Mesenchymal stem cell (in vitro differentiated cells and primary cell): ENCODE results near the gene MADD.

Experiments used
- DNase-seq: peaks from one replicate; pipeline ENCODE4 v3.0.0-alpha.2; 2013
- H2AFZ ChIP-seq: one replicate; pipeline ENCODE4 v1.6.1; 2013; ENCODE audit warnings: low read depth, mild to moderate bottlenecking, control low read depth, inconsistent platforms, low read length, moderate library complexity
- H2AK5ac ChIP-seq: 2 replicates; pipeline ENCODE4 v1.6.1; 2013; ENCODE audit warnings: low read length, moderate library complexity, mild to moderate bottlenecking, inconsistent platforms; ENCODE audit not compliant: severe bottlenecking
- H2BK120ac ChIP-seq: one replicate; pipeline ENCODE4 v1.6.1; 2013; ENCODE audit warnings: low read depth, mild to moderate bottlenecking, inconsistent platforms, low read length, moderate library complexity
- H2BK12ac ChIP-seq, 2 experiments: one replicate each; pipeline ENCODE4 v1.6.1; 2013; ENCODE audit warnings: inconsistent platforms in 2 of 2, low read length in 2 of 2, mild to moderate bottlenecking in 2 of 2, moderate library complexity in 2 of 2, control low read depth in 1 of 2
- H2BK15ac ChIP-seq: one replicate; pipeline ENCODE4 v1.6.1; 2013; ENCODE audit warnings: mild to moderate bottlenecking, low read depth, inconsistent platforms; ENCODE audit not compliant: poor library complexity, severe bottlenecking
- H2BK5ac ChIP-seq: 2 replicates; pipeline ENCODE4 v1.6.1; 2013; ENCODE audit warnings: low read depth, mild to moderate bottlenecking, low read length, control low read depth, inconsistent platforms; ENCODE audit not compliant: poor library complexity, severe bottlenecking
- H3K14ac ChIP-seq, 2 experiments: one replicate each; pipeline ENCODE4 v1.6.1; 2013; ENCODE audit warnings: inconsistent platforms in 2 of 2, low read length in 2 of 2, control low read depth in 1 of 2, mild to moderate bottlenecking in 1 of 2, moderate library complexity in 1 of 2
- H3K18ac ChIP-seq, 2 experiments: one replicate each; pipeline ENCODE4 v1.6.1; 2013; ENCODE audit warnings: inconsistent platforms in 2 of 2, low read length in 2 of 2, control low read depth in 1 of 2, low read depth in 1 of 2, mild to moderate bottlenecking in 1 of 2
- H3K23ac ChIP-seq, 2 experiments: one replicate each; pipeline ENCODE4 v1.6.1; 2013; ENCODE audit warnings: inconsistent platforms in 2 of 2, low read length in 2 of 2, mild to moderate bottlenecking in 2 of 2, moderate library complexity in 2 of 2, control low read depth in 1 of 2
- H3K27ac ChIP-seq: 2 replicates; pipeline ENCODE4 v1.5.1; 2013; ENCODE audit warnings: mild to moderate bottlenecking, moderate library complexity, low read length, control low read depth, inconsistent platforms; ENCODE audit not compliant: poor library complexity, severe bottlenecking
- H3K27me3 ChIP-seq, 2 experiments: 2 replicates each; pipeline versions ENCODE4 v1.6.1 to v1.7.0; 2013; ENCODE audit warnings: low read length in 2 of 2, mild to moderate bottlenecking in 2 of 2, moderate library complexity in 2 of 2, control low read depth in 1 of 2, inconsistent platforms in 1 of 2; ENCODE audit not compliant: control insufficient read depth in 1 of 2, insufficient read depth in 1 of 2
- H3K36me3 ChIP-seq, 2 experiments: 2 replicates each; pipeline versions ENCODE4 v1.6.1 to v1.7.0; 2013; ENCODE audit warnings: low read length in 2 of 2, control low read depth in 1 of 2, inconsistent platforms in 1 of 2, low read depth in 1 of 2, mild to moderate bottlenecking in 1 of 2; ENCODE audit not compliant: insufficient read depth in 2 of 2, control insufficient read depth in 1 of 2
- H3K4ac ChIP-seq, 2 experiments: one replicate each; pipeline ENCODE4 v1.6.1; 2013; ENCODE audit warnings: inconsistent platforms in 2 of 2, low read length in 2 of 2, mild to moderate bottlenecking in 2 of 2, moderate library complexity in 2 of 2, control low read depth in 1 of 2, low read depth in 1 of 2
- H3K4me1 ChIP-seq: 2 replicates; pipeline ENCODE4 v1.6.1; 2013; ENCODE audit warnings: low read depth, low read length, control low read depth; ENCODE audit not compliant: control insufficient read depth, insufficient read depth
- H3K4me2 ChIP-seq: 2 replicates; pipeline ENCODE4 v1.6.1; 2013; ENCODE audit warnings: low read length, mild to moderate bottlenecking, inconsistent platforms; ENCODE audit not compliant: poor library complexity, severe bottlenecking
- H3K4me3 ChIP-seq, 2 experiments: 2 replicates each; pipeline versions ENCODE4 v1.5.1 to v1.7.0; 2013; ENCODE audit warnings: low read length in 2 of 2, mild to moderate bottlenecking in 2 of 2, control low read depth in 1 of 2, low read depth in 1 of 2; ENCODE audit not compliant: insufficient read depth in 1 of 2
- H3K79me1 ChIP-seq: replicated peaks from 2 replicates; pipeline ENCODE4 v1.6.1; 2013; ENCODE audit warnings: mild to moderate bottlenecking, control low read depth, low read length, inconsistent platforms; ENCODE audit not compliant: poor library complexity, severe bottlenecking
- H3K9ac ChIP-seq: 2 replicates; pipeline ENCODE4 v1.7.0; 2013; ENCODE audit warnings: mild to moderate bottlenecking, low read length, moderate library complexity
- H3K9me3 ChIP-seq: 2 replicates; pipeline ENCODE4 v1.7.0; 2013; ENCODE audit warnings: mild to moderate bottlenecking, low read length; ENCODE audit not compliant: control insufficient read depth
- H4K8ac ChIP-seq: one replicate; pipeline ENCODE4 v1.6.1; 2013; ENCODE audit warnings: inconsistent platforms, mild to moderate bottlenecking, low read length, moderate library complexity
- H4K91ac ChIP-seq: one replicate; pipeline ENCODE4 v1.6.1; 2013; ENCODE audit warnings: mild to moderate bottlenecking, low read length, inconsistent platforms
- WGBS: methylation state at CpG from one replicate; pipeline ENCODE4 v1.1.7; 2013; ENCODE audit warnings: mixed read lengths; 5-methylcytosine and 5-hydroxymethylcytosine counted together

MADD gene

GRCh38 chr11:47349521-47350095 lies 79.7 kb downstream of the MADD start:
- Histone ChIP-seq H2BK15ac (no peak overlapping the region), H4K8ac (no peak overlapping the region), H3K4me3 (no peak overlapping the region), H3K4ac (no peak overlapping the region), H3K9me3 (no peaks in the 10 kb centered on the region), H3K27me3 (peaks cover 15 to 27% of the 10 kb centered on the region in 2 experiments), H3K27ac (no peak overlapping the region), H3K79me1 (no peaks in the 10 kb centered on the region), H2AFZ (no peak overlapping the region), H3K4me2 (no peak overlapping the region), H2BK12ac (no peak overlapping the region), H4K91ac (no peak overlapping the region), H3K4me1 (peaks cover 3% of the 10 kb centered on the region), H2AK5ac (no peak overlapping the region), H3K14ac (no peak overlapping the region), H3K9ac (no peak overlapping the region), H3K23ac (no peak overlapping the region), H2BK120ac (no peak overlapping the region), H3K18ac (no peak overlapping the region), H3K36me3 (no peaks in the 10 kb centered on the region), H2BK5ac (no peak overlapping the region)
- 97% methylated on average over 20 of the region's 23 CpGs for WGBS
- no peak for DNase-seq

DNA sequence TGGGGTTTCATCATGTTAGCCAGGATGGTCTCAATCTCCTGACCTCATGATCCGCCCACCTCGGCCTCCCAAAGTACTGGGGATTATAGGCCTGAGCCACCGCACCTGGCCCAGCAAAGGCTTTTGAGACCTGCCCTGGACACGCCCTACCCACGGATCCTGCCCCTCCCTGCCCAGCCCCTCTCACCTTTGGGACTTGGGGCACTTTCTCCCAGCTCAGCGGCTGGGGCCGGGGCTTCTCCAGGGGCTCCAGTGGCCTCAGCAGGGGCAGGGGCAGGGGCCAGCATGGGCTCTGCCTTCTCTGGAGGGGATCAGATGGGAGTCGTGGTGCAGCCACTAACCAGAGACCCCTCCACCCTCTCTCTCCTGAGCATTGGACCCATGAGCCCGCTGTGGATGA lies 80.4 kb downstream of the MADD start:
- Histone ChIP-seq H2AFZ (no peak overlapping the region), H3K18ac (no peak overlapping the region), H3K23ac (no peak overlapping the region), H3K27ac (no peak overlapping the region), H2BK120ac (no peak overlapping the region), H2BK12ac (no peak overlapping the region), H2BK5ac (no peak overlapping the region), H3K27me3 (peaks cover 15 to 25% of the 10 kb centered on the region in 2 experiments), H3K9me3 (no peaks in the 10 kb centered on the region), H2BK15ac (no peak overlapping the region), H3K79me1 (no peaks in the 10 kb centered on the region), H3K9ac (no peak overlapping the region), H2AK5ac (no peak overlapping the region), H3K36me3 (no peaks in the 10 kb centered on the region), H4K8ac (no peak overlapping the region), H3K4me2 (no peak overlapping the region), H3K4me3 (no peak overlapping the region), H3K4me1 (peaks cover 3% of the 10 kb centered on the region), H3K14ac (no peak overlapping the region), H4K91ac (no peak overlapping the region), H3K4ac (no peak overlapping the region)
- WGBS: 79% methylated on average over 9 of the region's 9 CpGs
- no peak for DNase-seq

- Histone ChIP-seq H3K4me3 (no peak overlapping the region), H3K14ac (no peak overlapping the region)
These were observed 81.5 kb downstream of the MADD start for GRCh38 chr11:47351156-47352126.

GRCh38 chr11:47352556-47352955 lies 82.6 kb downstream of the MADD start, which contains the start of gene MYBPC3:
Gene MYBPC3, minus strand, starts transcription at chr11:47352702. Its CDS starts 55 bp downstream, at chr11:47352647.
- Histone ChIP-seq H3K4me2 (no peak within 1 kb of the TSS), H2BK120ac (no peak within 1 kb of the TSS), H3K14ac (no peak within 1 kb of the TSS), H3K79me1 (no peaks in the 10 kb centered on the region), H2BK15ac (no peak within 1 kb of the TSS), H3K18ac (no peak within 1 kb of the TSS), H3K23ac (no peak within 1 kb of the TSS), H2AFZ (no peak within 1 kb of the TSS), H3K9me3 (no peaks in the 10 kb centered on the region), H3K4me1 (peaks cover 10% of the 10 kb centered on the region), H2AK5ac (no peak within 1 kb of the TSS), H3K4ac (no peak within 1 kb of the TSS), H3K36me3 (no peaks in the 10 kb centered on the region), H4K91ac (no peak within 1 kb of the TSS), H2BK12ac (no peak within 1 kb of the TSS), H3K4me3 (no peak within 1 kb of the TSS), H2BK5ac (no peak within 1 kb of the TSS), H3K9ac (no peak within 1 kb of the TSS), H3K27me3 (peaks cover 0 to 4% of the 10 kb centered on the region in 2 experiments), H3K27ac (no peak within 1 kb of the TSS), H4K8ac (no peak within 1 kb of the TSS)
- no peak for DNase-seq
- 94% methylated on average over 5 of the region's 5 CpGs for WGBS

More at GRCh38 chr11:47351156-47352126, 81.5 kb downstream of the MADD start:
- H2BK5ac ChIP-seq: no peak overlapping the region
- H2AFZ ChIP-seq: no peak overlapping the region
- no peaks in the 10 kb centered on the region for H3K79me1 ChIP-seq
- H3K4ac ChIP-seq: no peak overlapping the region
- no peak overlapping the region for H3K4me2 ChIP-seq
- H4K8ac ChIP-seq: no peak overlapping the region
- H3K18ac ChIP-seq: no peak overlapping the region
- no peaks in the 10 kb centered on the region for H3K9me3 ChIP-seq
- no peaks in the 10 kb centered on the region for H3K36me3 ChIP-seq
- no peak overlapping the region for H3K27ac ChIP-seq
- no peak for DNase-seq
- peaks cover 10% of the 10 kb centered on the region for H3K4me1 ChIP-seq
- peaks cover 8 to 15% of the 10 kb centered on the region in 2 experiments for H3K27me3 ChIP-seq
- peak overlapping the region; percentile 4 for H4K91ac ChIP-seq
- no peak overlapping the region for H2BK120ac ChIP-seq
- no peak overlapping the region for H3K23ac ChIP-seq
- no peak overlapping the region for H2BK12ac ChIP-seq
- no peak overlapping the region for H3K9ac ChIP-seq
- 86% methylated on average over 29 of the region's 29 CpGs for WGBS
- H2AK5ac ChIP-seq: no peak overlapping the region
- no peak overlapping the region for H2BK15ac ChIP-seq
